K562 (cell line): ENCODE data around the gene IL12A. TPM values are rescaled to one million over a fixed set of nuclear protein-coding genes. Genes with fewer than 3 reads are reported as not detected.

Experiments
- ATF7 ChIP-seq: fragments of 450-650 bp; IDR thresholded peaks from 2 replicates; pipeline ENCODE4 v1.7.1; 2014; ENCODE audit warnings: mild to moderate bottlenecking, moderate library complexity
- BHLHE40 ChIP-seq: IDR thresholded peaks from 2 replicates; pipeline ENCODE4 v1.6.1; 2011; ENCODE audit warnings: low read length, improper control_type of control experiment
- BRF2 ChIP-seq: IDR thresholded peaks from 3 replicates; pipeline ENCODE4 v1.6.1; 2011; ENCODE audit warnings: borderline replicate concordance, mild to moderate bottlenecking; ENCODE audit not compliant: insufficient read length, insufficient read depth
- CREM ChIP-seq: IDR thresholded peaks from 2 replicates; pipeline ENCODE4 v1.6.1; 2014; ENCODE audit warnings: antibody characterized with exemption, low read depth
- CTCF ChIP-seq, 3 experiments: IDR thresholded peaks in 2 of 3; conservative IDR thresholded peaks in 1 of 3; 2 replicates each; pipeline ENCODE4 v1.5.1; 2011 to 2012; ENCODE audit warnings: low read length in 3 of 3, mild to moderate bottlenecking in 3 of 3, control low read depth in 2 of 3, improper control_type of control experiment in 1 of 3, inconsistent platforms in 1 of 3, low read depth in 1 of 3, mixed read lengths in 1 of 3, moderate library complexity in 1 of 3; ENCODE audit not compliant: insufficient read depth in 2 of 3
- MXI1 ChIP-seq: IDR thresholded peaks from 2 replicates; pipeline ENCODE4 v1.6.1; 2011; ENCODE audit warnings: low read depth, mild to moderate bottlenecking, improper control_type of control experiment, low read length
- POLR2G ChIP-seq: fragments of 200-400 bp; formaldehyde crosslinking; IDR thresholded peaks from 2 replicates; pipeline ENCODE4 v1.6.1; 2017; ENCODE audit warnings: low read depth, mild to moderate bottlenecking, antibody characterized with exemption, low read length, moderate library complexity
- RB1 ChIP-seq: fragments of 450-650 bp; IDR thresholded peaks from 2 replicates; pipeline ENCODE4 v1.6.1; 2017; ENCODE audit warnings: low read depth, mild to moderate bottlenecking
- TARDBP ChIP-seq: fragments of 450-650 bp; IDR thresholded peaks from 2 replicates; pipeline ENCODE4 v1.6.1; 2016
- TFAP4 ChIP-seq: sonication (generic); formaldehyde crosslinking; IDR thresholded peaks from 2 replicates; pipeline ENCODE4 v1.8.0; 2022; ENCODE audit warnings: missing genetic modification reagents, mild to moderate bottlenecking, moderate library complexity, borderline replicate concordance
- polyA plus RNA-seq, 8 experiments: library from polyadenylated mRNA; depleted of rRNA in 4 of 8; stranded (reverse) in 5 of 8; unstranded in 3 of 8; fragments of >200 nt; fragmentation: Nextera tagmentation in 2 of 8; fragmentation: Illumina TruSeq in 1 of 8; extraction: Ambion mirVana in 2 of 8; extraction: Trizol in 1 of 8; gene quantifications; 2 replicates each; pipeline versions ENCODE4 v1.2.1 to v1.2.3, GENCODE V29; 2011 to 2014; ENCODE audit warnings: inconsistent platforms in 1 of 8, missing spikeins in 1 of 8
- total RNA-seq, 7 experiments: library from RNA; depleted of rRNA in 6 of 7; stranded (reverse); fragments of >200 nt in 6 of 7; fragmentation: Illumina TruSeq in 2 of 7; extraction: Trizol in 2 of 7; gene quantifications; 2 replicates each; pipeline versions ENCODE4 v1.2.1 to v1.2.3, GENCODE V29; 2011 to 2021; ENCODE audit warnings: low replicate concordance in 1 of 7
- TF ChIP-seq, protein P1 (sequence below): fragments of 200-800 bp; sonication (Bioruptor generic); IDR thresholded peaks from 2 replicates; pipeline ENCODE4 v1.6.1; 2017; ENCODE audit warnings: missing genetic modification characterization, missing compliant biosample characterization
- TF ChIP-seq, protein P2 (sequence below), 2 experiments: fragments of 450-650 bp; formaldehyde crosslinking in 1 of 2; IDR thresholded peaks; 2 replicates each; pipeline versions ENCODE4 v1.4.0 to v1.6.1; 2014 to 2020; ENCODE audit warnings: mild to moderate bottlenecking in 2 of 2, borderline replicate concordance in 1 of 2, low read depth in 1 of 2

The IL12A gene
- total and polyA plus RNA-seq, 9 of the 15 experiments (the other 6 are each of a cell fraction or from before 2014, with no cell fraction given) = not detected

GRCh38 chr3:159988617-159989271 is at the start of gene IL12A (continued):
- TF ChIP-seq BRF2 (no peak), TFAP4 (CRISPR knock-in tag) (peak; percentile 21; the same call in 1 of the 2 replicates), CTCF (IDR thresholded peaks at IDR 0.05 in 2 of 3, conservative IDR thresholded peaks at IDR 0.05 in 1 of 3; ENCODE audit: insufficient read depth in 2 of 3, low read depth in 1 of 3, low read length in 3 of 3) (peak; percentile 73 to 88 (median 81)), POLR2G (0 out of 2 replicates have a peak, but pooled peaks have one; percentile 12), MXI1 (no peak), RB1 (peak; percentile 53; the same call in 1 of the 2 replicates), CREM (peak; percentile 58), TARDBP (no peak), BHLHE40 (peak; percentile 23; the same call in 1 of the 2 replicates), ATF7 (no peak)
- TF ChIP-seq, protein P1, sequence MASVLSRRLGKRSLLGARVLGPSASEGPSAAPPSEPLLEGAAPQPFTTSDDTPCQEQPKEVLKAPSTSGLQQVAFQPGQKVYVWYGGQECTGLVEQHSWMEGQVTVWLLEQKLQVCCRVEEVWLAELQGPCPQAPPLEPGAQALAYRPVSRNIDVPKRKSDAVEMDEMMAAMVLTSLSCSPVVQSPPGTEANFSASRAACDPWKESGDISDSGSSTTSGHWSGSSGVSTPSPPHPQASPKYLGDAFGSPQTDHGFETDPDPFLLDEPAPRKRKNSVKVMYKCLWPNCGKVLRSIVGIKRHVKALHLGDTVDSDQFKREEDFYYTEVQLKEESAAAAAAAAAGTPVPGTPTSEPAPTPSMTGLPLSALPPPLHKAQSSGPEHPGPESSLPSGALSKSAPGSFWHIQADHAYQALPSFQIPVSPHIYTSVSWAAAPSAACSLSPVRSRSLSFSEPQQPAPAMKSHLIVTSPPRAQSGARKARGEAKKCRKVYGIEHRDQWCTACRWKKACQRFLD = 0 out of 2 replicates have a peak, but pooled peaks have one; percentile 33
- TF ChIP-seq, protein P2, sequence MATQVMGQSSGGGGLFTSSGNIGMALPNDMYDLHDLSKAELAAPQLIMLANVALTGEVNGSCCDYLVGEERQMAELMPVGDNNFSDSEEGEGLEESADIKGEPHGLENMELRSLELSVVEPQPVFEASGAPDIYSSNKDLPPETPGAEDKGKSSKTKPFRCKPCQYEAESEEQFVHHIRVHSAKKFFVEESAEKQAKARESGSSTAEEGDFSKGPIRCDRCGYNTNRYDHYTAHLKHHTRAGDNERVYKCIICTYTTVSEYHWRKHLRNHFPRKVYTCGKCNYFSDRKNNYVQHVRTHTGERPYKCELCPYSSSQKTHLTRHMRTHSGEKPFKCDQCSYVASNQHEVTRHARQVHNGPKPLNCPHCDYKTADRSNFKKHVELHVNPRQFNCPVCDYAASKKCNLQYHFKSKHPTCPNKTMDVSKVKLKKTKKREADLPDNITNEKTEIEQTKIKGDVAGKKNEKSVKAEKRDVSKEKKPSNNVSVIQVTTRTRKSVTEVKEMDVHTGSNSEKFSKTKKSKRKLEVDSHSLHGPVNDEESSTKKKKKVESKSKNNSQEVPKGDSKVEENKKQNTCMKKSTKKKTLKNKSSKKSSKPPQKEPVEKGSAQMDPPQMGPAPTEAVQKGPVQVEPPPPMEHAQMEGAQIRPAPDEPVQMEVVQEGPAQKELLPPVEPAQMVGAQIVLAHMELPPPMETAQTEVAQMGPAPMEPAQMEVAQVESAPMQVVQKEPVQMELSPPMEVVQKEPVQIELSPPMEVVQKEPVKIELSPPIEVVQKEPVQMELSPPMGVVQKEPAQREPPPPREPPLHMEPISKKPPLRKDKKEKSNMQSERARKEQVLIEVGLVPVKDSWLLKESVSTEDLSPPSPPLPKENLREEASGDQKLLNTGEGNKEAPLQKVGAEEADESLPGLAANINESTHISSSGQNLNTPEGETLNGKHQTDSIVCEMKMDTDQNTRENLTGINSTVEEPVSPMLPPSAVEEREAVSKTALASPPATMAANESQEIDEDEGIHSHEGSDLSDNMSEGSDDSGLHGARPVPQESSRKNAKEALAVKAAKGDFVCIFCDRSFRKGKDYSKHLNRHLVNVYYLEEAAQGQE (IDR thresholded peaks at IDR 0.05; ENCODE audit: borderline replicate concordance) = 0 out of 2 replicates have a peak, but pooled peaks have one; percentile 14
- TF ChIP-seq, protein P2 (CRISPR knock-in tag; IDR thresholded peaks at IDR 0.05; ENCODE audit: low read depth) = no peak
